GM06990 (cell line): Measurements from ENCODE around the gene C11orf16.
A peak's percentile ranks its signal among the peaks of the same experiment; 100 is the strongest.

ENCODE experiments used
- DNase-seq: peaks from one replicate; pipeline ENCODE4 v3.0.0-alpha.2; 2011; ENCODE audit not compliant: insufficient read length; ENCODE audit errors: extremely low read depth
- H3K27me3 ChIP-seq: replicated peaks from 2 replicates; pipeline ENCODE4 v1.6.0; 2011; ENCODE audit warnings: low read length; ENCODE audit not compliant: control insufficient read depth, insufficient read depth
- H3K36me3 ChIP-seq: 2 replicates; pipeline ENCODE4 v1.5.1; 2011; ENCODE audit warnings: low read length; ENCODE audit not compliant: control insufficient read depth, insufficient read depth
- H3K4me3 ChIP-seq: replicated peaks from 2 replicates; pipeline ENCODE4 v1.5.1; 2011; ENCODE audit warnings: low read depth, mild to moderate bottlenecking, control low read depth, low read length
- CTCF ChIP-seq: IDR thresholded peaks from 2 replicates; pipeline ENCODE4 v1.5.1; 2011; ENCODE audit warnings: low read length, control low read depth, mild to moderate bottlenecking, inconsistent platforms; ENCODE audit not compliant: insufficient read depth, poor library complexity, severe bottlenecking

The C11orf16 gene

GRCh38 chr11:8925711-8926110 lies 7.0 kb downstream of the C11orf16 start:
- no peak overlapping the region for H3K4me3 ChIP-seq
- no peak for TF ChIP-seq CTCF
- DNase-seq = no peak
- peaks cover 2% of the 10 kb centered on the region; the same call in 1 of the 2 replicates for H3K36me3 ChIP-seq
- H3K27me3 ChIP-seq = no peaks in the 10 kb centered on the region

GRCh38 chr11:8922691-8923090 lies 10.1 kb downstream of the C11orf16 start:
- peaks cover 9% of the 10 kb centered on the region for H3K36me3 ChIP-seq
- no peak for TF ChIP-seq CTCF
- no peak for DNase-seq
- no peak overlapping the region for H3K4me3 ChIP-seq
- no peaks in the 10 kb centered on the region for H3K27me3 ChIP-seq

- no peak for DNase-seq
- peaks cover 11% of the 10 kb centered on the region for H3K36me3 ChIP-seq
Measured at GRCh38 chr11:8917157-8917825, 15.5 kb downstream of the C11orf16 start.

GRCh38 chr11:8914661-8915018 lies 18.1 kb downstream of the C11orf16 start:
- no peak for TF ChIP-seq CTCF
- no peak for DNase-seq
- H3K27me3 ChIP-seq = no peaks in the 10 kb centered on the region
- peaks cover 5% of the 10 kb centered on the region for H3K36me3 ChIP-seq
- H3K4me3 ChIP-seq = no peak overlapping the region

More at GRCh38 chr11:8917157-8917825, 15.5 kb downstream of the C11orf16 start:
- TF ChIP-seq CTCF = no peak
- H3K4me3 ChIP-seq = no peak overlapping the region
- H3K27me3 ChIP-seq = no peaks in the 10 kb centered on the region

GRCh38 chr11:8913961-8914660 lies 18.6 kb downstream of the C11orf16 start:
- TF ChIP-seq CTCF = peak; percentile 84
- Histone ChIP-seq H3K4me3 (no peak overlapping the region), H3K27me3 (no peaks in the 10 kb centered on the region), H3K36me3 (peaks cover 4% of the 10 kb centered on the region)
- no peak for DNase-seq
